Mesothelial cell of epicardium (in vitro differentiated cells): Measurements from ENCODE around the gene CPNE8. TPM values are rescaled to one million over a fixed set of nuclear protein-coding genes. Genes with fewer than 3 reads are reported as not detected.

Experiments
- DNase-seq, 2 experiments: peaks; one replicate each; pipeline ENCODE4 v3.0.0; 2021; ENCODE audit warnings: low spot score in 2 of 2; ENCODE audit not compliant: unreplicated experiment in 2 of 2
- H3K27ac Mint-ChIP-seq: 2 replicates; pipeline ENCODE4 v1.8.0; 2021; ENCODE audit warnings: mixed read lengths
- H3K27me3 Mint-ChIP-seq: 2 replicates; pipeline ENCODE4 v1.8.0; 2021; ENCODE audit warnings: low read depth, mixed read lengths
- H3K36me3 Mint-ChIP-seq: 2 replicates; pipeline ENCODE4 v1.8.0; 2021; ENCODE audit warnings: mixed read lengths
- H3K4me1 Mint-ChIP-seq: 2 replicates; pipeline ENCODE4 v1.8.0; 2021; ENCODE audit warnings: mixed read lengths
- H3K4me3 Mint-ChIP-seq: 2 replicates; pipeline ENCODE4 v1.8.0; 2021; ENCODE audit warnings: mild to moderate bottlenecking, moderate library complexity, mixed read lengths
- H3K9me3 Mint-ChIP-seq: 2 replicates; pipeline ENCODE4 v1.8.0; 2021; ENCODE audit warnings: mixed read lengths
- total RNA-seq: library from RNA; stranded (reverse); gene quantifications from 3 replicates; pipeline ENCODE4 v1.2.1, GENCODE V29; 2021
- TF ChIP-seq, protein P1 (sequence below): fragments of 200-600 bp; sonication (generic); IDR thresholded peaks from one replicate; pipeline ENCODE4 v1.5.0; 2021; ENCODE audit warnings: antibody characterized with exemption; ENCODE audit not compliant: unreplicated experiment

Gene CPNE8
- total RNA-seq, 1 donor from 2014 or later: 8.8 TPM

DNA sequence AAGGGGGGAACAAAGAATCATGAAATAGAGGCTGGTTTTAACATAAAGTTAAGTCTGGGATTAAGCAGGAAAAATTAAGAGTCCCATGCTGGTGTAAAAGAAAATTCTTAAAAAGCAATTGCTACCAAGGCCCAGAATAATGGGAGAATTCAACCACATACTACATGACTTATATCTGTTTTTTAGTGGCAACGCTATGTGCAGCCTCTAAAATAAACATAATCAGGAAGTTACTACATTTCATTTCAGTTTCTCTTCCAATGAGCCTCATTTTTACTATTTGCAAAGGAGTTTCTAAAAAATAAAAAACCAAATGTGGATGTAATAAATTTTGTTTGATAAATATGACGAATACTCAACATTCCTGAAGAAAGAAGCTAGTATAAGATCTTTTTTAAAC is 58.1 kb downstream of the CPNE8 start:
- no peak for DNase-seq
- H3K4me1 Mint-ChIP-seq: peaks cover 6% of the 10 kb centered on the region
- TF ChIP-seq, protein P1, sequence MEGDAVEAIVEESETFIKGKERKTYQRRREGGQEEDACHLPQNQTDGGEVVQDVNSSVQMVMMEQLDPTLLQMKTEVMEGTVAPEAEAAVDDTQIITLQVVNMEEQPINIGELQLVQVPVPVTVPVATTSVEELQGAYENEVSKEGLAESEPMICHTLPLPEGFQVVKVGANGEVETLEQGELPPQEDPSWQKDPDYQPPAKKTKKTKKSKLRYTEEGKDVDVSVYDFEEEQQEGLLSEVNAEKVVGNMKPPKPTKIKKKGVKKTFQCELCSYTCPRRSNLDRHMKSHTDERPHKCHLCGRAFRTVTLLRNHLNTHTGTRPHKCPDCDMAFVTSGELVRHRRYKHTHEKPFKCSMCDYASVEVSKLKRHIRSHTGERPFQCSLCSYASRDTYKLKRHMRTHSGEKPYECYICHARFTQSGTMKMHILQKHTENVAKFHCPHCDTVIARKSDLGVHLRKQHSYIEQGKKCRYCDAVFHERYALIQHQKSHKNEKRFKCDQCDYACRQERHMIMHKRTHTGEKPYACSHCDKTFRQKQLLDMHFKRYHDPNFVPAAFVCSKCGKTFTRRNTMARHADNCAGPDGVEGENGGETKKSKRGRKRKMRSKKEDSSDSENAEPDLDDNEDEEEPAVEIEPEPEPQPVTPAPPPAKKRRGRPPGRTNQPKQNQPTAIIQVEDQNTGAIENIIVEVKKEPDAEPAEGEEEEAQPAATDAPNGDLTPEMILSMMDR: no peak
- H3K27ac Mint-ChIP-seq: no peak overlapping the region
- H3K4me3 Mint-ChIP-seq: no peak overlapping the region
- H3K9me3 Mint-ChIP-seq: no peaks in the 10 kb centered on the region
- no peaks in the 10 kb centered on the region for H3K36me3 Mint-ChIP-seq
- no peaks in the 10 kb centered on the region for H3K27me3 Mint-ChIP-seq

DNA sequence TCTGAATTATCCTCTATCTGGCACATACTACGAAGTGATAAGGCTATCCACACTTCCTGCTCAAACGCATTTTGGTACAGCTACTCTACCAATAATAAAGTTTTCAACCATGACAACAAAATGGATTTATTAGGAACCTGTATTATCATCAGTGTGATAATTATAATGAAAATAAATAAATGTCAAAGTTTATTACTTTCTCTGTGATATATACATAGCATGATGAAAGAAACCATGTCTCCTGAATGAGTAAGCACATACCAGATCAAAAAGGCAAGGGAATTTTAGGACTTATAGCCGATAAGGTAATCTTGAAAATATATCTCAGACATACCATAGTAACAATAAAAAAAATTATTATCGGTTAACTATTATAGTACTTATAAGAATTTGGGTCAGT is 61.1 kb downstream of the CPNE8 start:
- TF ChIP-seq, protein P1: no peak
- Mint-ChIP-seq H3K4me3 (no peak overlapping the region), H3K27me3 (peaks cover 9% of the 10 kb centered on the region), H3K36me3 (no peaks in the 10 kb centered on the region), H3K27ac (no peak overlapping the region), H3K9me3 (no peaks in the 10 kb centered on the region), H3K4me1 (no peaks in the 10 kb centered on the region)
- DNase-seq: no peak

DNA sequence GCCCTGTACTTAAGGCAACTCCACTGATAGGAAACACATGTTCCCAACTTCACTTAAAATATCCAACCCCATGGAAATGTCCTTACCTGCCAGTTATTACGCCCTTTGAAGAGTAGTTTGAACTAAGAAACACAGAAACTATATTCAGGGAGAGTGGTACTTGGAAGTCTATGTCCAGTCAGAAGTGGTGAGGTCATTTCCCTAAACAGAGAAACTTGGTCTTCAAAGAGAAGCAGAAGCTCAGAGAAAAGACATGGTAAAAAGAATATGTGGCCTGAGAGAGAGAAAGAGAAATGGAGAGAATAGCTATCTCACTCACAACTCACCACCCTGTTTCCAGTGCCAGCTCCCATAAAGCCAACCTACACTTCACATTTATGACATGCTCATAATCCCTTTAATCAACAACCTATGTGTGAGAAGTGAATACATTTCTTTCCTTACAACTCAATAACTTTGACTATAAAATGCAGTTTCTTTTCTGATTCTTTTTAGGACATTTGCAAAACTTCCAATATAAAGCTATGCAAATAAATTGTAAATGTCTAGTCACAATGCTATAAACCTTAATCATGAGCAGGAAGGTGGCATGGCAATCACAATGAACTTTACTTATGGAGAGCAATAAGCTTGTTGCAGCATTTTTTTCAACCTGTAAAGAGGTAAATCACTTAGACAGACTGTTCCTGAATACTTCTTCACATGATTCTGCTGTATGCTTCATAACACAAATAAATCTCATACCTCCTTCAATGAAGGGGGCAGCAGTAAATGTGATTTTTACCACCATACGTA is 67.1 kb downstream of the CPNE8 start:
- Mint-ChIP-seq H3K4me1 (peaks cover 2% of the 10 kb centered on the region), H3K27me3 (peaks cover 9% of the 10 kb centered on the region), H3K36me3 (peaks cover 2% of the 10 kb centered on the region), H3K9me3 (peaks cover 6% of the 10 kb centered on the region), H3K27ac (no peak overlapping the region), H3K4me3 (no peak overlapping the region)
- TF ChIP-seq, protein P1: no peak
- DNase-seq: no peak

DNA sequence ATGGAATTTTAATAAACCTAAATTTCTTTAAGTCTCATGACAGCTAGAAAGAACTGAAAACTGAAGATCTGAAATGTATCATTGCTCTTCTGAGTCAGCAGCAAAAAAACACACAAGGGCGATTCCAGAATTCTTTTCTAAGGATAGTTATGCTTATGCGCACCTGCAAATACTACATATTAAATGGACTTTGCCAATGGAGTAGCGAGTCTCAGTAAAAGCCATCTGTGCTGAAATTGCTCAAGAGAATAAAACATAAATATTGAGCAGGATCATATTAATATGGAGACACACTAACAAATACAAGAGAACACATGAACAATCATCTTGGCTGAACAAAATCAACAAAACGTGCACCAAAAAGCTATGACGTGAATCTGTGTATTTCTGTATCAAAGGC is 73.7 kb downstream of the CPNE8 start:
- TF ChIP-seq, protein P1: no peak
- no peaks in the 10 kb centered on the region for H3K27me3 Mint-ChIP-seq
- H3K4me3 Mint-ChIP-seq: no peak overlapping the region
- peaks cover 6% of the 10 kb centered on the region for H3K9me3 Mint-ChIP-seq
- H3K27ac Mint-ChIP-seq: no peak overlapping the region
- DNase-seq: no peak
- H3K36me3 Mint-ChIP-seq: peaks cover 2% of the 10 kb centered on the region
- H3K4me1 Mint-ChIP-seq: no peaks in the 10 kb centered on the region

DNA sequence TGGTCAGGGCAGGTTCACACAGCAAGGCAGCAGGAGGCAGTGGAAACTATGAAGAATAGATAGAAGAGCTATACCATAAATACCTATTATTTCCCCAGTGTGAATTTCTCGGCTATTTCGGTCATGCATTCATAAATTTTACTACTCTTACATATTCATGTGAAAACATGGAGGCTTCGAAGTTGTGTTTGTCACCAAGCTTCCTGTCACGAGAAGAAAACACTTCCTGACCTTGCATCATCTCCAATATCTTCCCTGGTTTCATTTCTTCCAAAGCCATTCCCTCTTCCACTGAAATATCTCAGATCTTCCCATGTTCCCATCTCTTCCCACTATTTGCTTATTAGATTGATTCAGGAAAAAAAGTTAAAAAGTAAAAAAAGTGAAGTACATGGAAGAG is 80.4 kb downstream of the CPNE8 start:
- Mint-ChIP-seq H3K4me3 (no peak overlapping the region), H3K4me1 (no peaks in the 10 kb centered on the region), H3K36me3 (no peaks in the 10 kb centered on the region), H3K27me3 (no peaks in the 10 kb centered on the region), H3K27ac (no peak overlapping the region), H3K9me3 (no peaks in the 10 kb centered on the region)
- TF ChIP-seq, protein P1: no peak
- DNase-seq: no peak

DNA sequence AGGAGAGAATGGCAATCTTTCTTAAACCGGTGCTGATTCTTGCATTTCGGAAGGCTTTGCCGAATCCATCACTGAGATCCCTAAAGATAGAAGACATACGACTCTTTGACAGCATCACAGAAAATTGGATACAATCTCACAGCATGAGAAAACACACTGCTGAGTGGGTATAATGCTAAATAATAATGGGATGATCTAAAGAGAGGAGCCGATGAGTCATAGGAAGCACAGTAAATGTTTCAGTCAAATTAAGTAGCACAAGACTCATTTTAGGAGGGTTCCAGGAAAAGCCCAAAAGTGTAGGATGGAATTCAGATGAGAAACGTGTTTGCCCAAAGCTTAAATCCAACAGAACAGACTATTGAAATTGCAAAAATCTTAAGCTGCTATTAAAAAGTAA is 81.7 kb downstream of the CPNE8 start:
- H3K27ac Mint-ChIP-seq: no peak overlapping the region
- TF ChIP-seq, protein P1: no peak
- no peak for DNase-seq
- H3K4me3 Mint-ChIP-seq: no peak overlapping the region
- H3K4me1 Mint-ChIP-seq: no peaks in the 10 kb centered on the region
- H3K27me3 Mint-ChIP-seq: no peaks in the 10 kb centered on the region
- H3K36me3 Mint-ChIP-seq: no peaks in the 10 kb centered on the region
- H3K9me3 Mint-ChIP-seq: peaks cover 6% of the 10 kb centered on the region
